Hepatocyte (in vitro differentiated cells): Measurements from ENCODE around the gene NOL9. TPM values are rescaled to one million over a fixed set of nuclear protein-coding genes. Genes with fewer than 3 reads are reported as not detected.

Source experiments
- DNase-seq: peaks from one replicate; pipeline ENCODE4 v3.0.0-alpha.2; 2016; ENCODE audit warnings: low spot score
- H2AFZ ChIP-seq: fragments of 200-600 bp; sonication (generic); 2 replicates; pipeline ENCODE4 v1.6.0; 2016; ENCODE audit warnings: antibody characterized with exemption, mild to moderate bottlenecking
- H3K27ac ChIP-seq: fragments of 200-600 bp; sonication (generic); 2 replicates; pipeline ENCODE4 v1.5.1; 2016; ENCODE audit warnings: mild to moderate bottlenecking
- H3K27me3 ChIP-seq: fragments of 200-600 bp; sonication (generic); 2 replicates; pipeline ENCODE4 v1.6.1; 2016
- H3K36me3 ChIP-seq: fragments of 200-600 bp; sonication (generic); replicated peaks from 2 replicates; pipeline ENCODE4 v1.5.1; 2016; ENCODE audit warnings: low read depth; ENCODE audit not compliant: insufficient read depth
- H3K4me1 ChIP-seq: fragments of 200-600 bp; sonication (generic); 2 replicates; pipeline ENCODE4 v1.5.1; 2016; ENCODE audit warnings: mild to moderate bottlenecking, moderate library complexity; ENCODE audit not compliant: insufficient read depth
- H3K4me2 ChIP-seq: fragments of 200-600 bp; sonication (generic); 2 replicates; pipeline ENCODE4 v1.6.0; 2016
- H3K4me3 ChIP-seq: fragments of 200-600 bp; sonication (generic); 2 replicates; pipeline ENCODE4 v1.5.1; 2016; ENCODE audit warnings: mild to moderate bottlenecking
- H3K79me2 ChIP-seq: fragments of 200-600 bp; sonication (generic); 2 replicates; pipeline ENCODE4 v1.6.0; 2017; ENCODE audit warnings: mild to moderate bottlenecking
- H3K9me2 ChIP-seq: fragments of 200-600 bp; sonication (generic); replicated peaks from 2 replicates; pipeline ENCODE4 v1.6.0; 2017; ENCODE audit warnings: mild to moderate bottlenecking; ENCODE audit not compliant: insufficient read depth
- H3K9me3 ChIP-seq: fragments of 200-600 bp; sonication (generic); 2 replicates; pipeline ENCODE4 v1.5.1; 2016; ENCODE audit warnings: low read depth, mild to moderate bottlenecking
- H4K20me1 ChIP-seq: fragments of 200-600 bp; sonication (generic); 2 replicates; pipeline ENCODE4 v1.6.0; 2016; ENCODE audit warnings: mild to moderate bottlenecking; ENCODE audit not compliant: insufficient read depth, poor library complexity, severe bottlenecking
- EZH2 ChIP-seq: fragments of 200-600 bp; sonication (generic); IDR thresholded peaks from 2 replicates; pipeline ENCODE4 v1.6.1; 2016; ENCODE audit warnings: antibody characterized with exemption, mild to moderate bottlenecking, borderline replicate concordance
- EZH2phosphoT487 ChIP-seq: fragments of 200-600 bp; sonication (generic); IDR thresholded peaks from one replicate; pipeline ENCODE4 v1.6.1; 2018; ENCODE audit warnings: antibody characterized with exemption, mild to moderate bottlenecking, low read depth, moderate library complexity; ENCODE audit not compliant: unreplicated experiment, severe bottlenecking
- WGBS: methylation state at CpG from one replicate; pipeline ENCODE4 v1.1.6; 2016; ENCODE audit warnings: low lambda C conversion rate; ENCODE audit errors: missing lambda C conversion rate; 5-methylcytosine and 5-hydroxymethylcytosine counted together
- polyA plus RNA-seq: library from polyadenylated mRNA; unstranded; fragments of >200 nt; fragmentation: Nextera tagmentation; extraction: Ambion mirVana; gene quantifications from 2 replicates; pipeline ENCODE4 v1.2.1, GENCODE V29; 2016
- total RNA-seq: library from RNA; depleted of rRNA; stranded (reverse); fragments of >200 nt; gene quantifications from 2 replicates; pipeline ENCODE4 v1.2.3, GENCODE V29; 2014
- TF ChIP-seq, protein P1 (sequence below): fragments of 200-600 bp; sonication (generic); IDR thresholded peaks from 2 replicates; pipeline ENCODE4 v1.5.1; 2016; ENCODE audit warnings: antibody characterized with exemption, mild to moderate bottlenecking; ENCODE audit not compliant: poor library complexity

NOL9 gene
- total RNA-seq (21.6 and 25.1 TPM in 2 replicates), polyA plus RNA-seq (7.8 and 13.7 TPM in 2 replicates)

DNA sequence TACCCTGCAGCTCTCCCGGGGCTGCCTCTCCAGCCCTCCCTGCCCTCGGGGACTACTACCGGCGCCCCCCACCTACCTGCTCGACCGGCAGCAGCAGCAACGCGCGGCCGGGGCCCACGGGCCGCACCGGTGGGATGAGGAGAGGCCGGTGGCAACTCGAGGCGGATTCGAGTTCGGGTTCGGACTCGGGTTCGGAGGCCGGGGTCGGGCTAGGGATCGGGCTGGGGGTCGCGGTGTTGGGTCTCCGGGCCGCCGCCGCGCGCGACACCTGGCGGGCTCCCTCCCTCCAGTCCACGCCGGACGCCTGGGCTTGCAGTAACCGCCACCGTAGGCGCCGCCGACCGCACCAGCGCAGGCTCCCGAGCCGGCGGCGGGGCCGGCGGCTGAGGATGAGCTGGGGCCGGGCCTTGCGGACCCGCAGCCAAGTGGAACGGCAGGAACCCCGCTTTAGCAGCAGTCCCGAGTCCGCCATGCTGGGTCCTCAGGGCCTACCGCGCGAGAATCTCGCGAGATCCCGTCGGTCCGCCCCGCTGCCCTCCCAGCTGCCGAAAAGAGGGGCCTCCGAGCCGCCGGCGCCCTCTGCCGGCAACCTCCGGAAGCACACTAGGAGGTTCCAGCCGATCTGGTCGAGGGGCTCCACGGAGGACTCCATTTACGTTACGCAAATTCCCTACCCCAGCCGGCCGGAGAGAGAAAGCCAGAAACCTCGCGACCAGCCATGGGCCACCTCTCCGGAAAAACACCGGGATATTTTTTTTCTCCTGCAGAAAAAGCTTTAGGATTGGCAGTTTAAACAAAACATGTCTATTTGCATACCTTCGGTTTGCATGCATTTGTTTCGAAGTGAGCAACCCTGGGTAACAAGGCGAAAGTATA is at the start of gene NOL9:
TSS of gene NOL9 (minus strand) at position 483 of the 876 bp plus-strand sequence. CDS start at position 472, 11 bp downstream.
- peak within 1 kb of the TSS; percentile 75 for H3K27ac ChIP-seq
- peaks cover 26% of the 10 kb centered on the region for H3K79me2 ChIP-seq

DNA sequence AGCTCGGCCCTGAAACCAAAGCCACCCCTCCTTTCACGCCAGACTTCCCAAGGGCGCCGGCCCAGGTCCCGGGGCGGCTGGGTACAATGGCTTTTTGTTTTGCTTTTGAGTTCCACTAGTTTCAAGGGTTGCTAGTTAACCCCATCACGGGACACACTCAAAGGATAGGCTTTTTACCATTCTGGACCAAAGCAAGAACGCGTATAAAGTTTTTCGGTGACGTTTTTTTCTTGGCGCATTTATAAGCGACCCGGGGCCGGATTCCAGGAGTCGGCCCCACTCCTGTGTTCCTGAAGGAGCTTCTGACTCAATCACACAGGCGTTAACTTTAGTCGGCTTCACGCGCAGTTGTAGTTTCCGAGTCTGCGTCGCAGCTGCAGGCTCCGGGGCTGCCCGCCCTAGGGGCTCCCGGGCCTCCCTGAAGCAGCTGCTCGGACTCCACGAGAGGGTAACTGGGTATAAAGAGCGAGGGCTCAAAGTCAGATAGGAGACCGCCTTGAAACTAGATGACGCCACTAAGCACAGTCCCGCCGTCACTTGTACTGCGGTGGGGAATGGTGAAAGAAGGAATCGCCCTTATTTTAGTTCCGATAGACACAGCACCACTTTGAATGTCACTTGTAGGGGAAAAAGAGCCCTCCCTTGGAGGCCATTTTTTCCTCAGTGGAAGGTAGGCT is 49.1 kb upstream of the NOL9 start:
- DNase-seq = peak; percentile 86
- peak overlapping the region; percentile 88 for H3K4me2 ChIP-seq
- H3K4me3 ChIP-seq = peak overlapping the region; percentile 40
- peaks cover 44% of the 10 kb centered on the region for H3K79me2 ChIP-seq
- H2AFZ ChIP-seq = peak overlapping the region; percentile 86
- TF ChIP-seq, protein P1, sequence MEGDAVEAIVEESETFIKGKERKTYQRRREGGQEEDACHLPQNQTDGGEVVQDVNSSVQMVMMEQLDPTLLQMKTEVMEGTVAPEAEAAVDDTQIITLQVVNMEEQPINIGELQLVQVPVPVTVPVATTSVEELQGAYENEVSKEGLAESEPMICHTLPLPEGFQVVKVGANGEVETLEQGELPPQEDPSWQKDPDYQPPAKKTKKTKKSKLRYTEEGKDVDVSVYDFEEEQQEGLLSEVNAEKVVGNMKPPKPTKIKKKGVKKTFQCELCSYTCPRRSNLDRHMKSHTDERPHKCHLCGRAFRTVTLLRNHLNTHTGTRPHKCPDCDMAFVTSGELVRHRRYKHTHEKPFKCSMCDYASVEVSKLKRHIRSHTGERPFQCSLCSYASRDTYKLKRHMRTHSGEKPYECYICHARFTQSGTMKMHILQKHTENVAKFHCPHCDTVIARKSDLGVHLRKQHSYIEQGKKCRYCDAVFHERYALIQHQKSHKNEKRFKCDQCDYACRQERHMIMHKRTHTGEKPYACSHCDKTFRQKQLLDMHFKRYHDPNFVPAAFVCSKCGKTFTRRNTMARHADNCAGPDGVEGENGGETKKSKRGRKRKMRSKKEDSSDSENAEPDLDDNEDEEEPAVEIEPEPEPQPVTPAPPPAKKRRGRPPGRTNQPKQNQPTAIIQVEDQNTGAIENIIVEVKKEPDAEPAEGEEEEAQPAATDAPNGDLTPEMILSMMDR = no peak
- TF ChIP-seq EZH2phosphoT487 (no peak), EZH2 (no peak)
- peak overlapping the region; percentile 100 for H3K27ac ChIP-seq
- peaks cover 19% of the 10 kb centered on the region for H4K20me1 ChIP-seq
- peaks cover 33% of the 10 kb centered on the region for H3K4me1 ChIP-seq
- H3K27me3 ChIP-seq = no peaks in the 10 kb centered on the region
- H3K36me3 ChIP-seq = no peaks in the 10 kb centered on the region
- 3% methylated on average over 36 of the region's 36 CpGs for WGBS
- no peaks in the 10 kb centered on the region for H3K9me2 ChIP-seq
- no peaks in the 10 kb centered on the region for H3K9me3 ChIP-seq

More for the DNA sequence above, at the start of gene NOL9:
- no peaks in the 10 kb centered on the region for H3K9me2 ChIP-seq
- H3K4me2 ChIP-seq = peak within 1 kb of the TSS; percentile 92
- H2AFZ ChIP-seq = peak within 1 kb of the TSS; percentile 98
- H4K20me1 ChIP-seq = peaks cover 5% of the 10 kb centered on the region
- H3K4me3 ChIP-seq = peak within 1 kb of the TSS; percentile 99
- no peaks in the 10 kb centered on the region for H3K9me3 ChIP-seq
- peaks cover 11% of the 10 kb centered on the region for H3K4me1 ChIP-seq
- H3K27me3 ChIP-seq = no peaks in the 10 kb centered on the region
- TF ChIP-seq EZH2 (no peak), EZH2phosphoT487 (no peak)
- TF ChIP-seq, protein P1 = peak; percentile 85
- peak; percentile 96 for DNase-seq
- no peaks in the 10 kb centered on the region for H3K36me3 ChIP-seq
- WGBS = 4% methylated on average over 73 of the region's 87 CpGs

DNA sequence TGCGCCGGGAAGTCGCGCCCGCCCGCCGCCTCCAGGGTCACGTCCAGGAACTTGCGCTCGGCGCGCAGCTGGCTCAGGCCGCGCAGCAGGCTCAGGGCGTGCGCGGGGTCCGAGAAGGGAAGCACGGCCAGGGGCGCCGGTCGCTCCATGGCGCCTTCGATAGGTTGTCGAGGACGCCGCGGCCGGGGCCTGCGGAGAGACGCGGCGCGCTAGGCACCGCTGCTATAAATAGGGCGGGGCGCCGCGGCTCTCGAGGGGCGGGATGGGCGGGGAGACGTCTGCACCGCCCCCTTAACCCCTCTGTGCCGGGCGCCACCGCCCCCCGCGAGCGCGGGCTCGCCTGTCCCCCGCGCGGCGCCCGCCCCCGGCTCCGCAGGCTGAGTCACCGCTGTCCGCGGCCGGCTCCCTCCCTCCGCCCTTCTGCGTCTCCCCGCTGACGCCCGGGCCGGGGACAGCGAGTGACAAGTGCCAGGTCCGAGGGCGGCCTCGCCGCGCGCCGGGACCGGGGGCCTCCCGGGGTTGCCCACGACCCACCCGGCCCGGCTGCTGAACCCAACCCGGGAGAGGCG is 48.4 kb upstream of the NOL9 start, which contains the start of gene KLHL21:
TSS of gene KLHL21 (minus strand) at position 201 of the 569 bp plus-strand sequence. CDS start at position 149, 52 bp downstream.
- no peaks in the 10 kb centered on the region for H3K9me2 ChIP-seq
- H3K4me2 ChIP-seq = peak within 1 kb of the TSS; percentile 88
- peak; percentile 97 for DNase-seq
- peaks cover 24% of the 10 kb centered on the region for H4K20me1 ChIP-seq
- H3K9me3 ChIP-seq = no peaks in the 10 kb centered on the region
- H3K36me3 ChIP-seq = no peaks in the 10 kb centered on the region
- under 1% methylated on average over 33 of the region's 84 CpGs for WGBS
- H3K27me3 ChIP-seq = no peaks in the 10 kb centered on the region
- H3K4me1 ChIP-seq = peaks cover 33% of the 10 kb centered on the region
- H2AFZ ChIP-seq = peak within 1 kb of the TSS; percentile 86
- no peak for TF ChIP-seq EZH2
- TF ChIP-seq, protein P1 = no peak
- TF ChIP-seq EZH2phosphoT487 = no peak
- peak within 1 kb of the TSS; percentile 95 for H3K4me3 ChIP-seq
- H3K79me2 ChIP-seq = peaks cover 48% of the 10 kb centered on the region
- H3K27ac ChIP-seq = peak within 1 kb of the TSS; percentile 100
